ENCODE data around the gene RBM20.
A peak's percentile ranks its signal among the peaks of the same experiment; 100 is the strongest.
"Not testable (repeated sequence)": the region's sequence is repeated elsewhere in the genome, so short reads cannot be mapped to it uniquely, and the experiment has no call there.

RBM20 gene

GRCh38 chr10:110625951-110626855 is 17.9 kb upstream of the RBM20 start:
- no peak for DNase-seq

DNA sequence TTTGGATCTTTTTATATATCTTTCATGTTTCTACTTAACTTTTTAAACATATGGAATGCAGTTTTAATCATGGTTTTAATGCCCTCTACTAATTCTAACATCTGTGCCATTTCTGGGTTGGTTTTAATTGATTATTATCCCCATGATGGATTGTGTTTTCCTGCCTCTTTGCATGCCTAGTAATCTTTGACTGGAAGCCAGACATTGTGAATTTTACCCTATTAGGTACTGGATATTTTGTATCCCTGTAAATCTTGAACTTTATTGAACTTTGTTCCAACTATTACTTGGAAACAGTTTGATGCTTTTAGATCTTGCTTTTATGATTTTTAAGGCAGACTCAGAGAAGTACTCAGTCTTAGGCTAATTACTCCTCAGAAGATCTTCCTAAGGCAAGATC is 16.0 kb upstream of the RBM20 start:
- no peak for DNase-seq

DNA sequence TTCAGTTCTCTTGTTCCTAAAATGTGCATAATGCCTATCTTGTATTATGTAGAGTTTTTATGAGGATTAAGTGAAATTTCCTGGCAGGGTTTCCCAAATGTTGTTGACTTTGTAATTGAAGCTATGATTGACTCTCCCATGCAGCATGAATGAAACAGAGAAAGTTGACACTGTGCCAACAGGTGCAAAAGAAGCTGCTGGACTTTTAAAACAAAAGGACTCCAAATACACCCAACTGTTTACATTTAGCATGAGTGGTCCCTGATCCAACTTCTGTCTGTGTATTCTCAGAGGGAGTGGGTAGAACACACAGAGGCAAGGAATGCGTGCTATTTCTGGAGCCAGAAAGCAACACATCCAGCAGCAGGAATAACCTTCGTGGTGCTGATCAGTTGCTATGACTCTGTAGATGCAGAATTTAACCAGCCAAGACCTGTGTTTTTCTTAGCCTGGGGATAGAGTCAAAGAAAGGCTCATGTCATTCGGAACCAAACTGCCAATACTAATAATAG is 14.4 kb upstream of the RBM20 start:
- DNase-seq: peak; percentile 65

DNA sequence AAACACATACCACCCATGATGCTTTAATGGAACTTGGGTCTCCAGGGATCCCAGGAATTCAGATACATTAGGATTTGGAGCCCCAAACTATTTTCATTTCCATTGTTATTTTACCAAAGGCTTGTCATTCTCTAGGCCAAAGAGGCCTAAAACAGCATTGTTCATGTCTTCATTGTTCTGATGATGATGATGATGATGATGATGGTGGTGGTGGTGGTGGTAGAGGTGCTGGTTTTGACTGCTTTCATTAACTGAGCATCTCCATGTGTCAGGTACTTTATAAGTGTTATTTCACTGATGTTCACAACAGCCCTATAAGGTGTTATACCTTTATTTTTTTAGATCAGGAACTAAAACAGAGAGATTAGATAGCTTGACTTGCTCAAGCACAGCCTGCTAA is 12.2 kb upstream of the RBM20 start:
- no peak for DNase-seq

- no peak for DNase-seq
These were observed 11.4 kb upstream of the RBM20 start for GRCh38 chr10:110632591-110633215.

- peak; percentile 25 for DNase-seq
These were observed 9.5 kb upstream of the RBM20 start for GRCh38 chr10:110634527-110635209.

- no peak for DNase-seq
These were observed 7.6 kb upstream of the RBM20 start for GRCh38 chr10:110636572-110636931.

DNA sequence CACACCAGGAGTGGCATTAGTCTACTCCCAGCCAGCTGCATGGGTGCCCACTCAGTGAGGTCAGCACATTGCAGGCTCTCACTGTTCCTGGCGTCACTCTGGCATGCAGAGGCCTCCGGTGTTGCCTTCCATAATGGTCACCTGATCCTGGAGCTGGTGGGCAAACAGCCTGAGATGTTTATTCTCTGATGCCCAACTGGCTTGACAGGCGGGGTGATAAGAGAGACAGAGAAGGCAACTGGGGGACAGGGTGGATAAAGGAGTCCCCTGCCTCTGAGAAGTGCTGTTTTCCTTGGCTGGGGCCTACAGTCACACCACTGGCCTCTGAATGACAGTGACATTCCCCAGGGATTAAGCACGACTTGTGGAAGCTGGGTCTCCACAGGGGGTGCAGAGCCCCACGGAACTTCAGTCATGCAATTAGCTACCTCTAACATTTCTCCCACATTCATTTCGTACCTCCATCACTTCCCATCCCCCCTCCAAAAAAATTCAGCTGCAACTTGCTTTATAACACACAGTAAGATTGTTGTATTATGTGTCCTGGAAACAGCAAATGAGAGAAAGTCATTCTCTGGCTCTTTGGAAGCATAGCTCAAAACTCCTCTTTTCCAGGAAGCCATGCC is 7.1 kb upstream of the RBM20 start:
- no peak for DNase-seq

- no peak for DNase-seq
These were observed 6.5 kb upstream of the RBM20 start for GRCh38 chr10:110637558-110638053.

GRCh38 chr10:110638319-110638718 is 5.8 kb upstream of the RBM20 start:
- DNase-seq: no peak

DNA sequence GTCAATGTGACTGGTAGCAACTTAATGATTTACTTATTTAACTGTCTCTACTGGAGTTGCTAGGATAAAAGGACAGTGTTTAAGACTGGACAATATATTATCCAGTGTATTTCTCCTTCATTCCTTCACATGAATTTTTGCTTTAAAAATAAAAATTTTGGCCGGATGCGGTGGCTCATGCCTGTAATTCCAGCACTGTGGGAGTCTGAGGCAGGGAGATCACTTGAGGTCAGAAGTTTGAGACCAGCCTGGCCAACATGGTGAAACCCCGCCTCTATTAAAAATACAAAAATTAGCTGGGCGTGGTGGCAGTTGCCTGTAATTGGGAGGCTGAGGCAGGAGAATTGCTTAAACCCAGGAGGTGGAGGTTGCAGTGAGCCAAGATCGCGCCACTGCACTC is 5.1 kb upstream of the RBM20 start:
- not testable (repeated sequence) for DNase-seq

DNA sequence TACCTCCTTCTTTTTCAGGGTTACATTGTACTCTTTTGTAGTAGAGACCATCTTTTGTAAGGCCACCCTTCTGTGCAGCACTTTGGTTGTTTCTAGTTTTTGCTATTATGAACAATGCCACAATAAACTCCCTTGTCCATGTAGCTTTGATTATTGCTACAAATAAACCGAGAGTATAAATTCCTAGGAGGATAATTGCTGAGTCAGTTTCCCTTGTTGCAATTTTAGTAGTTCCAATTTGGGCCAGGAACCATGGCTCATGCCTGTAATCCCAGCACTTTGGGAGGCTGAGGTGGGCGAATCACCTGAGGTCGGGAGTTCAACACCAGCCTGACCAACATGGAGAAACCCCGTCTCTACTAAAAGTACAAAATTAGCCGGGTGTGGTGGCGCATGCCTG is 4.3 kb upstream of the RBM20 start:
- DNase-seq: not testable (repeated sequence)

DNA sequence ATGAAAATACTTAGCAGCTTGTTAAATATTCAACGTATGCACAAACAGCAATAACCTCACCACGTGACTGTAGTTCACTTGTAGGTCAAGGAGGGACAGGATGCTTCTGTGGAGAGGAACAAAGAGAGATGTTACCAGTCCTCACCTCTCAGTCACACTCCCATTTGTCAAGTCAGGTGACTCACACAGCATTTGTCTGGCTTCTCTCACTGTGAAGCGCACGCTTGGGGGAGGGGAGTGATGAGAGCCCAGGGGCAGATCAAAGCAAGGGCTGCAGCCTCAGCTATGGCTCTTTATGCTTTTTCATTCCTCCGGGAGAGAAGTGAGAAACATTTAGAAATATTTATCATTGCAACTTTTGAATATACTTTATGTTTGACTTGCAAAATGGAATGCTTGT is 2.9 kb upstream of the RBM20 start:
- no peak for DNase-seq

- DNase-seq: no peak
These were observed 1.7 kb upstream of the RBM20 start for GRCh38 chr10:110642204-110643034.

- no peak for DNase-seq
These were observed 992 bp upstream of the RBM20 start for GRCh38 chr10:110643035-110643652.

GRCh38 chr10:110644598-110645462 is 694 bp downstream of the RBM20 start:
- DNase-seq: no peak

DNA sequence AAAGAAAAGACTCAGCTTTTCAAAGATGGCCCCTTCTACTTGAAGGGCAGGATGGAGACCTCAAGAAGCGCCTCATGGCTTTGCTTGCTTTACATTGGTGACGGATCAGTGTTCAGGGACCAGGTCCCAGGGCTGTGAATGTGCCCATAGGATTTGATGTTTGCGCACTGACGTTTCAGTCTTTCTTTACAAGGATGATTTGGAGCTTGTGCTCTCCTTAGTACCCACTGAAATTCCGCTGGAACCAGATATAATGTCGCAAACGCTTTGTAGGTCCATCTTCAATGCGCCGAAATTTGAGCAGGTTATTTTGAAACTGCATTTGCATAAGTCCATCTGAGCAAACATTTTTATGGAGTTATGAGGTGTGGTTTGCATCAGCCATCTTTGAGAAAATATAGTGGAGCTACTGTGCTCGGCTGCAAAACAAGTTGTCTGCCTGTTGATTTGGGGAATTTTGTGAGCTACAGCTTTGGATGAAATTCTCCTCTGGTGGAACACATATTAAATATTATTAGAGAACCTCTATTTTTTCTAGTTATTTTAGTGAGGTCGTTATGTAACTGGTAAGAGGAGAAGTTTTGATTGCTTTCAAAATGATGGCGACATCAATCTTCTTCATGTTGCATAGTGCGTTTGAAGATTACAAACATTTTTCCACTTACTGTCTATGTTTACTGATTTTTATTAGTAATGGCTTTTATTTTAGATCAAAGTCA is 2.4 kb downstream of the RBM20 start:
- no peak for DNase-seq

DNA sequence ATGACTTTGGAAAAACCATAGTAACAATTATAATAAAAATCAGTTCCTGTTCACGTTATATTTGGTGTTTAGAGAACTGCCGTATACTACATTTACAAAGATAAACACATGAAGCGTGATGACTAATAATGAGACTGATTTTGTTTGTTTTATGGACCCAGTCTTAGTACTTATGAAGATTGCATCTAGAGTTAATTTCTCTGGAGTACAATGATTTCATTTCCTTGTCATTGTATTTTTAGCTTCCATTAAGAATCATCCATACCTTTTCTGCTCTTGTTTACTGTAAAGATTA is 2.9 kb downstream of the RBM20 start:
- no peak for DNase-seq

GRCh38 chr10:110648692-110649346 is 4.7 kb downstream of the RBM20 start:
- no peak for DNase-seq
